HepG2 (cell line): ENCODE measurements around the gene TMEM107. TPM values are rescaled to one million over a fixed set of nuclear protein-coding genes. Genes with fewer than 3 reads are reported as not detected.

Experiments
- ADNP ChIP-seq: sonication (generic); formaldehyde crosslinking; IDR thresholded peaks from 2 replicates; pipeline ENCODE4 v1.4.0; 2020; ENCODE audit warnings: missing genetic modification reagents
- ASH2L ChIP-seq: fragments of 300-600, 200-600 bp; sonication (generic); IDR thresholded peaks from 2 replicates; pipeline ENCODE4 v1.7.0; 2017; ENCODE audit warnings: low read depth, mild to moderate bottlenecking, moderate library complexity, mixed read lengths, low read length; ENCODE audit not compliant: insufficient read length
- CENPBD1 ChIP-seq: sonication (generic); formaldehyde crosslinking; IDR thresholded peaks from 2 replicates; pipeline ENCODE4 v1.8.0; 2022; ENCODE audit warnings: missing genetic modification reagents, low read depth, mild to moderate bottlenecking, borderline replicate concordance
- E2F1 ChIP-seq: sonication (generic); formaldehyde crosslinking; IDR thresholded peaks from 2 replicates; pipeline ENCODE4 v1.5.0; 2020; ENCODE audit warnings: missing genetic modification reagents
- ESRRA ChIP-seq: sonication (generic); formaldehyde crosslinking; IDR thresholded peaks from 2 replicates; pipeline ENCODE4 v1.5.1; 2020; ENCODE audit warnings: mild to moderate bottlenecking, low read depth, missing genetic modification reagents
- GATAD1 ChIP-seq: IDR thresholded peaks from 2 replicates; pipeline ENCODE4 v1.6.1; 2016; ENCODE audit warnings: missing genetic modification reagents, missing compliant biosample characterization
- KLF13 ChIP-seq: sonication (generic); formaldehyde crosslinking; IDR thresholded peaks from 2 replicates; pipeline ENCODE4 v1.4.0; 2020; ENCODE audit warnings: mild to moderate bottlenecking, missing genetic modification reagents
- MEF2D ChIP-seq: sonication (generic); formaldehyde crosslinking; IDR thresholded peaks from 2 replicates; pipeline ENCODE4 v1.5.1; 2020; ENCODE audit warnings: mild to moderate bottlenecking, missing genetic modification reagents
- PCBP2 ChIP-seq: fragments of 200-400 bp; formaldehyde crosslinking; optimal IDR thresholded peaks from 2 replicates; pipeline ENCODE3; 2018; ENCODE audit warnings: low read length, low read depth; ENCODE audit not compliant: poor library complexity, severe bottlenecking
- PHF20 ChIP-seq: sonication (generic); formaldehyde crosslinking; IDR thresholded peaks from 2 replicates; pipeline ENCODE4 v1.5.0; 2020; ENCODE audit warnings: mild to moderate bottlenecking, missing genetic modification reagents
- RBM22 ChIP-seq: fragments of 200-400 bp; formaldehyde crosslinking; optimal IDR thresholded peaks from 2 replicates; pipeline ENCODE3; 2017; ENCODE audit warnings: mild to moderate bottlenecking, low read length, moderate library complexity
- REPIN1 ChIP-seq: sonication (generic); formaldehyde crosslinking; IDR thresholded peaks from 2 replicates; pipeline ENCODE4 v1.8.0; 2022; ENCODE audit warnings: missing genetic modification reagents, low read depth, mild to moderate bottlenecking, borderline replicate concordance
- SOX6 ChIP-seq, 2 experiments: fragments of 450-650 bp in 1 of 2; sonication (generic) in 1 of 2; formaldehyde crosslinking in 1 of 2; IDR thresholded peaks; 2 replicates each; pipeline versions ENCODE4 v1.4.0 to v1.6.1; 2017 to 2020; ENCODE audit warnings: antibody characterized with exemption in 1 of 2, mild to moderate bottlenecking in 1 of 2, missing genetic modification reagents in 1 of 2
- SRSF9 ChIP-seq: fragments of 200-400 bp; formaldehyde crosslinking; IDR thresholded peaks from 2 replicates; pipeline ENCODE4 v1.6.1; 2018; ENCODE audit warnings: borderline replicate concordance, mild to moderate bottlenecking, low read depth, low read length; ENCODE audit not compliant: insufficient read depth, poor library complexity, severe bottlenecking
- TARDBP ChIP-seq: sonication (generic); formaldehyde crosslinking; IDR thresholded peaks from 2 replicates; pipeline ENCODE4 v1.8.0; 2022; ENCODE audit warnings: mild to moderate bottlenecking, missing genetic modification reagents
- USF2 ChIP-seq, 2 experiments: sonication (generic) in 1 of 2; formaldehyde crosslinking in 1 of 2; IDR thresholded peaks; 2 replicates each; pipeline versions ENCODE4 v1.5.1 to v1.6.1; 2011 to 2020; ENCODE audit warnings: borderline replicate concordance in 1 of 2, low read depth in 1 of 2, low read length in 1 of 2, mild to moderate bottlenecking in 1 of 2, missing genetic modification reagents in 1 of 2, moderate library complexity in 1 of 2
- ZBTB42 ChIP-seq: sonication (generic); formaldehyde crosslinking; IDR thresholded peaks from 2 replicates; pipeline ENCODE4 v1.5.0; 2020; ENCODE audit warnings: mild to moderate bottlenecking, missing genetic modification reagents
- ZNF367 ChIP-seq: sonication (generic); formaldehyde crosslinking; IDR thresholded peaks from 2 replicates; pipeline ENCODE4 v1.4.0; 2020; ENCODE audit warnings: missing genetic modification reagents, borderline replicate concordance
- ZNF580 ChIP-seq: IDR thresholded peaks from 2 replicates; pipeline ENCODE4 v1.6.1; 2016; ENCODE audit warnings: low read depth, borderline replicate concordance
- ZNF761 ChIP-seq: sonication (generic); formaldehyde crosslinking; conservative IDR thresholded peaks from 2 replicates; pipeline ENCODE4 v1.4.0; 2020; ENCODE audit warnings: mild to moderate bottlenecking, missing genetic modification reagents
- ZNF770 ChIP-seq: sonication (generic); formaldehyde crosslinking; IDR thresholded peaks from 2 replicates; pipeline ENCODE4 v1.5.0; 2020; ENCODE audit warnings: mild to moderate bottlenecking, missing genetic modification reagents
- ZNF776 ChIP-seq: sonication (generic); formaldehyde crosslinking; IDR thresholded peaks from 2 replicates; pipeline ENCODE4 v1.4.0; 2020; ENCODE audit warnings: mild to moderate bottlenecking, missing genetic modification reagents
- polyA plus RNA-seq, 8 experiments: library from polyadenylated mRNA; depleted of rRNA in 3 of 8; stranded (reverse) in 7 of 8; unstranded in 1 of 8; fragments of >200 nt; fragmentation: Illumina TruSeq in 4 of 8; extraction: Trizol in 4 of 8; gene quantifications; 2 replicates each; pipeline versions ENCODE4 v1.2.1 to v1.2.3, GENCODE V29; 2011 to 2016; ENCODE audit warnings: low read depth in 4 of 8, missing spikeins in 1 of 8, mixed read lengths in 1 of 8; ENCODE audit not compliant: insufficient read depth in 1 of 8
- total RNA-seq, 5 experiments: library from RNA; depleted of rRNA; stranded (reverse); fragments of >200 nt; fragmentation: Illumina TruSeq; extraction: Trizol; gene quantifications; 2 replicates each; pipeline ENCODE4 v1.2.3, GENCODE V29; 2016; ENCODE audit warnings: low read depth in 1 of 5

The TMEM107 gene
- total and polyA plus RNA-seq, 2 of the 13 experiments (the other 11 are each of a cell fraction or from before 2014, with no cell fraction given) = 7.2 to 15.3 TPM

GRCh38 chr17:8187517-8188262 is 11.5 kb upstream of the TMEM107 start (continued):
- TF ChIP-seq REPIN1 (peak; percentile 95; the same call in 1 of the 2 replicates), CENPBD1 (CRISPR knock-in tag) (no peak), SRSF9 (no peak), RBM22 (peak; percentile 95), ZNF770 (CRISPR knock-in tag) (no peak), ESRRA (CRISPR knock-in tag) (no peak), E2F1 (peak; percentile 76; the same call in 1 of the 2 replicates), ADNP (CRISPR knock-in tag) (no peak), KLF13 (CRISPR knock-in tag) (0 out of 2 replicates have a peak, but pooled peaks have one; percentile 85), SOX6 (IDR thresholded peaks at IDR 0.05) (no peak), SOX6 (CRISPR knock-in tag; IDR thresholded peaks at IDR 0.05) (peak; percentile 62), ZNF367 (CRISPR knock-in tag) (no peak), USF2 (IDR thresholded peaks at IDR 0.05; ENCODE audit: low read depth, low read length) (peak; percentile 52), USF2 (CRISPR knock-in tag; IDR thresholded peaks at IDR 0.05; ENCODE audit: borderline replicate concordance) (peak; percentile 54; the same call in 1 of the 2 replicates), GATAD1 (CRISPR knock-in tag) (peak; percentile 55), ZNF761 (CRISPR knock-in tag) (no peak; the same call in 1 of the 2 replicates), MEF2D (CRISPR knock-in tag) (0 out of 2 replicates have a peak, but pooled peaks have one; percentile 41), ZBTB42 (no peak), ASH2L (peak; percentile 5), ZNF580 (CRISPR knock-in tag) (peak; percentile 82; the same call in 1 of the 2 replicates), PHF20 (no peak), ZNF776 (no peak), PCBP2 (no peak), TARDBP (CRISPR knock-in tag) (peak; percentile 90)
